NB4 (cell line): ENCODE results near the gene CREB3L2.
"Not testable (repeated sequence)": the region's sequence is repeated elsewhere in the genome, so short reads cannot be mapped to it uniquely, and the experiment has no call there.

Experiments used
- DNase-seq: peaks from one replicate; pipeline ENCODE4 v3.0.0; 2010; ENCODE audit warnings: low read depth
- H3K4me3 ChIP-seq: one replicate; pipeline ENCODE4 v1.5.1; 2011; ENCODE audit warnings: mild to moderate bottlenecking, low read depth, low read length, moderate library complexity
- MYC ChIP-seq: IDR thresholded peaks from 2 replicates; pipeline ENCODE4 v1.6.1; 2011; ENCODE audit warnings: low read depth, low read length
- POLR2A ChIP-seq: IDR thresholded peaks from 2 replicates; pipeline ENCODE4 v1.6.1; 2011; ENCODE audit warnings: mild to moderate bottlenecking; ENCODE audit not compliant: insufficient read length; ENCODE audit errors: extremely low read depth
- TF ChIP-seq, protein P1 (sequence below): IDR thresholded peaks from 2 replicates; pipeline ENCODE4 v1.6.1; 2011; ENCODE audit warnings: low read depth, low read length
- TF ChIP-seq, protein P2 (sequence below): IDR thresholded peaks from one replicate; pipeline ENCODE4 v1.5.1; 2012; ENCODE audit warnings: low read depth, low read length

CREB3L2 gene, protein sequence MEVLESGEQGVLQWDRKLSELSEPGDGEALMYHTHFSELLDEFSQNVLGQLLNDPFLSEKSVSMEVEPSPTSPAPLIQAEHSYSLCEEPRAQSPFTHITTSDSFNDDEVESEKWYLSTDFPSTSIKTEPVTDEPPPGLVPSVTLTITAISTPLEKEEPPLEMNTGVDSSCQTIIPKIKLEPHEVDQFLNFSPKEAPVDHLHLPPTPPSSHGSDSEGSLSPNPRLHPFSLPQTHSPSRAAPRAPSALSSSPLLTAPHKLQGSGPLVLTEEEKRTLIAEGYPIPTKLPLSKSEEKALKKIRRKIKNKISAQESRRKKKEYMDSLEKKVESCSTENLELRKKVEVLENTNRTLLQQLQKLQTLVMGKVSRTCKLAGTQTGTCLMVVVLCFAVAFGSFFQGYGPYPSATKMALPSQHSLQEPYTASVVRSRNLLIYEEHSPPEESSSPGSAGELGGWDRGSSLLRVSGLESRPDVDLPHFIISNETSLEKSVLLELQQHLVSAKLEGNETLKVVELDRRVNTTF

DNA sequence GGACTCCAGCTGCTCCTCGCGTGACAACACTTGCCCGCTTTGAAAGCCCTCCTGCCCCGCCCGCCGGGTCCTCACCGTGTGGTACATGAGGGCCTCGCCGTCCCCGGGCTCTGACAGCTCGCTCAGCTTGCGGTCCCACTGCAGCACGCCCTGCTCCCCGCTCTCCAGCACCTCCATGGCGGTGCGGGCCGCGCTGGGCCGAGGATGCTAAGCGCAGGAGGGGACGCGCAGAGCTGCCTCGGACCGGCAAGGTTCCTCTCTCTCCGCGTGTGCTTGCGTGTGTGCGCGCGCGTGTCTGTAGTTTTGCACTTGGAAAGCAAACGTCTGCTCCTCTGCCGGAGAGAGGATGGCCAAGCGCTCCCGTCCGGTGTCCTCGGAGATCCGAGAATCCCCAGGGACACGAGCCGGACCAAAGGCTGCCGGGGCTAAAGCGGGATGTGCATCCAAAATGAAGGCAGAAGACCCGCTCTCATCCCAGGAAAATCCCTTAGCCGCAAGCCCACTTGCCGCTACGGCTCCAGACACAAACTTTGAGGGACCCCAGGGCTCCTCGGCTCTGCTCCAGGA lies at the start of gene CREB3L2:
CREB3L2 (minus strand) TSS at position 558 of the 567 bp plus-strand sequence; CDS start at position 177, 381 bp downstream.
- peak; percentile 89 for DNase-seq
- TF ChIP-seq, protein P1, sequence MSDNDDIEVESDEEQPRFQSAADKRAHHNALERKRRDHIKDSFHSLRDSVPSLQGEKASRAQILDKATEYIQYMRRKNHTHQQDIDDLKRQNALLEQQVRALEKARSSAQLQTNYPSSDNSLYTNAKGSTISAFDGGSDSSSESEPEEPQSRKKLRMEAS: peak; percentile 15; the same call in 1 of the 2 replicates
- TF ChIP-seq POLR2A: no peak
- peak; percentile 31 for TF ChIP-seq MYC
- H3K4me3 ChIP-seq: peak within 1 kb of the TSS; percentile 73

DNA sequence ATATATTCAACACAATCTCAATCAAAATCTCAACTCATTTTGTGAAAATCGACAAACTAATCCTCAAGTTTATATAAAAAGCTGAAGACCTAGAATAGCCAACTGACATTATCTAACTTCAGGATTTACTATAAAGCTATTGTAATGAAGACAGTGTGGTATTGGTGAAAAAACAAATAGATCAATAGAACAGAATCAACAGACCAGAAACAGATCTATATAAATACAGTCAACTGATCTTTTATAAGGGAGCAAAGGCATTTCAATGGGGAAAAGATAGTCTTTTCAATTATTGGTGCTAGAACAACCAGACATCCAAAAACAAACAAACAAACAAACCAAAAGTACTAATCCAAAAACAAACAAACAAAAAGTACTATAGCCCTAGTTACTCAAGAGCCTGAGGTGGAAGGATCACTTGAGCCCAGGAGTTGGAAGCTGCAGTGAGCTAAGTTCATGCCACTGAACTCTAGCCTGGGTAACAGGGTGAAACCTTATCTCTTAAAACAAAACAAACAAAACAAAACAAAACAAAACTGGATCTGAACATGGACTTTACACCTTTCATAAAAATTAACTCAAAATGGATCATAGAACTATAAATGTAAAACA lies 47.7 kb upstream of the CREB3L2 start:
- no peak overlapping the region for H3K4me3 ChIP-seq
- no peak for DNase-seq
- TF ChIP-seq MYC (no peak), POLR2A (no peak)
- TF ChIP-seq, protein P2, sequence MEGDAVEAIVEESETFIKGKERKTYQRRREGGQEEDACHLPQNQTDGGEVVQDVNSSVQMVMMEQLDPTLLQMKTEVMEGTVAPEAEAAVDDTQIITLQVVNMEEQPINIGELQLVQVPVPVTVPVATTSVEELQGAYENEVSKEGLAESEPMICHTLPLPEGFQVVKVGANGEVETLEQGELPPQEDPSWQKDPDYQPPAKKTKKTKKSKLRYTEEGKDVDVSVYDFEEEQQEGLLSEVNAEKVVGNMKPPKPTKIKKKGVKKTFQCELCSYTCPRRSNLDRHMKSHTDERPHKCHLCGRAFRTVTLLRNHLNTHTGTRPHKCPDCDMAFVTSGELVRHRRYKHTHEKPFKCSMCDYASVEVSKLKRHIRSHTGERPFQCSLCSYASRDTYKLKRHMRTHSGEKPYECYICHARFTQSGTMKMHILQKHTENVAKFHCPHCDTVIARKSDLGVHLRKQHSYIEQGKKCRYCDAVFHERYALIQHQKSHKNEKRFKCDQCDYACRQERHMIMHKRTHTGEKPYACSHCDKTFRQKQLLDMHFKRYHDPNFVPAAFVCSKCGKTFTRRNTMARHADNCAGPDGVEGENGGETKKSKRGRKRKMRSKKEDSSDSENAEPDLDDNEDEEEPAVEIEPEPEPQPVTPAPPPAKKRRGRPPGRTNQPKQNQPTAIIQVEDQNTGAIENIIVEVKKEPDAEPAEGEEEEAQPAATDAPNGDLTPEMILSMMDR: no peak
- TF ChIP-seq, protein P1: no peak

DNA sequence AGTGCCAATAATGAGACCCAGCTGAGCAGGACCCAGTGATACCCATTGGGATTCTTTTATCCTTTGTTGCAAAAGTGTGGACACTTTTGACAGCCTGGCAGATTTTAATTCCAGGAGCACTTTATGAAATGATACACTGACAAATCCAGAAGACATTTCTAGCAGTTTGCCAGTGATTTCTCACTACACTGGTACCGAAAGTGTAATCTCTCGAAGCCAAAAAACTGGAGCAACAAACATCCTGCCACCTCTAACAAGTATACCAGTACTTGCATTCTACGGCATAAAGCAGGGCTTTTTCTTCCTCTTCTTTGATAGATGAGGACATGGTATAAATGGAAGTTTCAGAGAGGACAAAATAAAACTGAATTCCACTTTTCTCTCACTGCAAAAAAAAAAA lies 46.0 kb upstream of the CREB3L2 start:
- no peak for DNase-seq
- TF ChIP-seq, protein P1: no peak
- TF ChIP-seq POLR2A (no peak), MYC (no peak)
- TF ChIP-seq, protein P2: no peak

DNA sequence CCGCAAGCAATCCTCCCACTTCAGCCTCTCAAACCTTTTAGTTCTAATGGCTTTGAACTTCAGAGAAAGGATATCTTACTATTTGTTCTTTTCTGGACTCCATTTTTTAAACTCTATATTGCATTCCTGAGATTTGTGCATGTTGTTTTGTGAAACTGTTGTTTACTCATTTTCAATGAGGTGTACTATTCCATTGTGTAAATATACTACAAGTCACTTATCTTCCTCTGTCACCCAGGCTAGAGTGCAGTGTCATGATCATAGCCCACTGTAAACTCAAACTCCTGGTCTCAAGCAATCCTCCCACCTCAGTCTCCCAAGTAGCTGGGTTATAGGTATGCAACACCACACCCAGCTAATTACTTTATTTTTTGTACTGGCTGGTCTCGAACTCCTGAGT lies 43.0 kb upstream of the CREB3L2 start:
- no peak overlapping the region for H3K4me3 ChIP-seq
- TF ChIP-seq MYC (no peak), POLR2A (no peak)
- TF ChIP-seq, protein P1: no peak
- TF ChIP-seq, protein P2: no peak
- no peak for DNase-seq

More for the DNA sequence above, 46.0 kb upstream of the CREB3L2 start:
- H3K4me3 ChIP-seq: no peak overlapping the region

DNA sequence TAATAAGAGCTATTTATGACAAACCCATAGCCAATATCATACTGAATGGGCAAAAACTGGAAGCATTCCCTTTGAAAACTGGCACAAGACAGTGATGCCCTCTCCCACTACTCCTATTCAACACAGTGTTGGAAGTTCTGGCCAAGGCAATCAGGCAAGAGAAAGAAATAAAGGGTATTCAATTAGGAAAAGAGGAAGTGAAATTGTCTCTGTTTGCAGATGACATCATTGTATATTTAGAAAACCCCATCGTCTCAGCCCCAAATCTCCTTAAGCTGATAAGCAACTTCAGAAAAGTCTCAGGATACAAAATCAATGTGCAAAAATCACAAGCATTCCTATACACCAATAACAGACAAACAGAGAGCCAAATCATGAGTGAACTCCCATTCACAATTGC lies 38.2 kb upstream of the CREB3L2 start:
- not testable (repeated sequence) for H3K4me3 ChIP-seq, DNase-seq

DNA sequence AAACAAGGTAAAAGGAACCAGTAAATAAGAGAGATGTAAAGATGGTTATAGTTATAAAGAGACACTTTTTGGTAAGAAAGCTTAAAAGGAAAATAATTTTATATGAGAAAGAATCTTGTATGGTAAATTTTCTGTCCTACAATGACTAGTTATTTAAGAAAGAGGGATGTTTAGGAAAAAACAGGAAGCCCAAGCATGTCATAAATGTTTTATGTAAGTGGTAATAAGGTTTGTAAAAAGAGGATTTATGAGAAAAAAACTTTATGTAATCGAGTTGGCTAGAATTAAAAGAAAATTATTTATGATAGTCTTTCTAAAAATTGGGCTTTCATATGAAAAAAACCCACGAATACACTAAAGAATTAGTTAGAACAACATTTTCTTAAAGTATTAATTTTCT lies 34.2 kb upstream of the CREB3L2 start:
- DNase-seq: no peak
- H3K4me3 ChIP-seq: no peak overlapping the region
- TF ChIP-seq, protein P2: no peak
- no peak for TF ChIP-seq MYC
- TF ChIP-seq POLR2A: no peak
- TF ChIP-seq, protein P1: no peak
